IgD-negative memory B cell (primary cell): ENCODE measurements around the gene PRKCZ. TPM values are rescaled to one million over a fixed set of nuclear protein-coding genes. Genes with fewer than 3 reads are reported as not detected.
A peak's percentile ranks its signal among the peaks of the same experiment; 100 is the strongest.

Experiments
- H3K27ac Mint-ChIP-seq, 3 donors: one replicate each; pipeline ENCODE4 v1.8.0; 2020 to 2022; ENCODE audit warnings: mild to moderate bottlenecking in 3 of 3, mixed read lengths in 3 of 3, moderate library complexity in 1 of 3
- H3K27me3 Mint-ChIP-seq: one replicate; pipeline ENCODE4 v1.8.0; 2021; ENCODE audit warnings: mixed read lengths
- H3K36me3 Mint-ChIP-seq: one replicate; pipeline ENCODE4 v1.8.0; 2020; ENCODE audit warnings: mild to moderate bottlenecking, mixed read lengths
- H3K4me1 Mint-ChIP-seq, 3 donors: one replicate each; pipeline ENCODE4 v1.8.0; 2020 to 2022; ENCODE audit warnings: mixed read lengths in 3 of 3, mild to moderate bottlenecking in 1 of 3
- H3K4me3 Mint-ChIP-seq, 4 donors: one replicate each; pipeline ENCODE4 v1.8.0; 2020 to 2022; ENCODE audit warnings: mild to moderate bottlenecking in 4 of 4, mixed read lengths in 4 of 4, moderate library complexity in 3 of 4
- H3K9me3 Mint-ChIP-seq, 3 donors: one replicate each; pipeline ENCODE4 v1.8.0; 2020 to 2021; ENCODE audit warnings: mixed read lengths in 3 of 3, mild to moderate bottlenecking in 1 of 3
- polyA plus RNA-seq: library from polyadenylated mRNA; unstranded; fragments of 300-500 nt; fragmentation: Illumina TruSeq; gene quantifications from one replicate; pipeline ENCODE4 v1.2.3, GENCODE V29; 2021

The PRKCZ gene
- polyA plus RNA-seq, 1 donor from 2014 or later: 12.0 TPM

- Mint-ChIP-seq H3K4me3 (peak overlapping the region in 2 of 4 donors; percentile 61 to 67), H3K36me3 (no peaks in the 10 kb centered on the region), H3K27ac (no peak overlapping the region), H3K9me3 (no peaks in the 10 kb centered on the region), H3K27me3 (peaks cover 2% of the 10 kb centered on the region), H3K4me1 (peaks cover 7 to 15% (median 14%) of the 10 kb centered on the region in 3 donors)
Observed at GRCh38 chr1:2046953-2047748, 3.1 kb upstream of the PRKCZ start.

GRCh38 chr1:2047749-2048729 is 2.2 kb upstream of the PRKCZ start:
- Mint-ChIP-seq H3K27ac (peak overlapping the region in 2 of 3 donors; percentile 53 to 74), H3K27me3 (peaks cover 2% of the 10 kb centered on the region), H3K4me1 (peaks cover 7 to 19% (median 18%) of the 10 kb centered on the region in 3 donors), H3K4me3 (peak overlapping the region in 3 of 4 donors; percentile 22 to 83 (median 46)), H3K9me3 (no peaks in the 10 kb centered on the region), H3K36me3 (no peaks in the 10 kb centered on the region)

- Mint-ChIP-seq H3K27me3 (peaks cover 2% of the 10 kb centered on the region), H3K4me1 (peaks cover 7 to 19% (median 16%) of the 10 kb centered on the region in 3 donors), H3K36me3 (no peaks in the 10 kb centered on the region), H3K27ac (peak overlapping the region in 2 of 3 donors; percentile 59 to 81), H3K9me3 (no peaks in the 10 kb centered on the region), H3K4me3 (peak overlapping the region; percentile 81 to 95 (median 85))
Observed at GRCh38 chr1:2049225-2049717, 940 bp upstream of the PRKCZ start.

GRCh38 chr1:2050461-2050792 is 216 bp downstream of the PRKCZ start:
- H3K27ac Mint-ChIP-seq: no peak overlapping the region
- H3K36me3 Mint-ChIP-seq: no peaks in the 10 kb centered on the region
- H3K27me3 Mint-ChIP-seq: peaks cover 2% of the 10 kb centered on the region
- H3K4me1 Mint-ChIP-seq: peaks cover 7 to 16% (median 16%) of the 10 kb centered on the region in 3 donors
- H3K9me3 Mint-ChIP-seq: no peaks in the 10 kb centered on the region
- H3K4me3 Mint-ChIP-seq: peak overlapping the region in 3 of 4 donors; percentile 63 to 80 (median 66)

GRCh38 chr1:2050793-2051682 is 827 bp downstream of the PRKCZ start:
- no peaks in the 10 kb centered on the region for H3K9me3 Mint-ChIP-seq
- H3K27me3 Mint-ChIP-seq: peaks cover 2% of the 10 kb centered on the region
- H3K36me3 Mint-ChIP-seq: no peaks in the 10 kb centered on the region
- H3K4me1 Mint-ChIP-seq: peaks cover 7 to 13% (median 12%) of the 10 kb centered on the region in 3 donors
- peak overlapping the region; percentile 66 to 85 (median 74) for H3K4me3 Mint-ChIP-seq
- H3K27ac Mint-ChIP-seq: peak overlapping the region; percentile 27 to 74 (median 53)

- H3K4me3 Mint-ChIP-seq: peak overlapping the region; percentile 66 to 85 (median 75)
- H3K27ac Mint-ChIP-seq: peak overlapping the region in 2 of 3 donors; percentile 27 to 32
Observed at GRCh38 chr1:2052054-2052679, 2.0 kb downstream of the PRKCZ start.

GRCh38 chr1:2052756-2053155 is 2.5 kb downstream of the PRKCZ start:
- Mint-ChIP-seq H3K36me3 (no peaks in the 10 kb centered on the region), H3K27me3 (peaks cover 2% of the 10 kb centered on the region), H3K4me3 (peak overlapping the region in 3 of 4 donors; percentile 5 to 70 (median 68)), H3K4me1 (peaks cover 7 to 13% (median 12%) of the 10 kb centered on the region in 3 donors), H3K9me3 (no peaks in the 10 kb centered on the region), H3K27ac (peak overlapping the region in 1 of 3 donors; percentile 32)

More at GRCh38 chr1:2052054-2052679, 2.0 kb downstream of the PRKCZ start:
- Mint-ChIP-seq H3K9me3 (no peaks in the 10 kb centered on the region), H3K27me3 (peaks cover 2% of the 10 kb centered on the region), H3K36me3 (no peaks in the 10 kb centered on the region), H3K4me1 (peaks cover 7 to 13% (median 12%) of the 10 kb centered on the region in 3 donors)

- H3K4me3 Mint-ChIP-seq: peak overlapping the region in 1 of 4 donors; percentile 68
- no peaks in the 10 kb centered on the region for H3K36me3 Mint-ChIP-seq
- peaks cover 2% of the 10 kb centered on the region for H3K27me3 Mint-ChIP-seq
- H3K27ac Mint-ChIP-seq: peak overlapping the region in 1 of 3 donors; percentile 32
- peaks cover 7 to 13% (median 12%) of the 10 kb centered on the region in 3 donors for H3K4me1 Mint-ChIP-seq
- H3K9me3 Mint-ChIP-seq: no peaks in the 10 kb centered on the region
Observed at GRCh38 chr1:2053217-2053616, 3.0 kb downstream of the PRKCZ start.

- Mint-ChIP-seq H3K4me1 (peaks cover 7 to 13% (median 12%) of the 10 kb centered on the region in 3 donors), H3K27me3 (peaks cover 2% of the 10 kb centered on the region), H3K36me3 (no peaks in the 10 kb centered on the region), H3K27ac (peak overlapping the region in 1 of 3 donors; percentile 72), H3K4me3 (peak overlapping the region in 1 of 4 donors; percentile 72), H3K9me3 (no peaks in the 10 kb centered on the region)
Observed at GRCh38 chr1:2053784-2054376, 3.7 kb downstream of the PRKCZ start.

GRCh38 chr1:2054560-2054959 is 4.3 kb downstream of the PRKCZ start:
- Mint-ChIP-seq H3K4me1 (peaks cover under 1 to 7% (median 6%) of the 10 kb centered on the region in 3 donors), H3K27me3 (no peaks in the 10 kb centered on the region), H3K4me3 (peak overlapping the region in 1 of 4 donors; percentile 72), H3K27ac (peak overlapping the region in 1 of 3 donors; percentile 2), H3K9me3 (no peaks in the 10 kb centered on the region), H3K36me3 (no peaks in the 10 kb centered on the region)

- Mint-ChIP-seq H3K9me3 (no peaks in the 10 kb centered on the region), H3K4me1 (peaks cover 0 to 7% (median 6%) of the 10 kb centered on the region in 3 donors), H3K27me3 (no peaks in the 10 kb centered on the region), H3K36me3 (no peaks in the 10 kb centered on the region), H3K27ac (no peak overlapping the region), H3K4me3 (peak overlapping the region in 1 of 4 donors; percentile 40)
Observed at GRCh38 chr1:2055911-2056575, 5.8 kb downstream of the PRKCZ start.

GRCh38 chr1:2056955-2057590 is 6.9 kb downstream of the PRKCZ start:
- Mint-ChIP-seq H3K9me3 (no peaks in the 10 kb centered on the region), H3K27ac (no peak overlapping the region), H3K36me3 (peaks cover under 1% of the 10 kb centered on the region), H3K4me3 (no peak overlapping the region), H3K27me3 (no peaks in the 10 kb centered on the region), H3K4me1 (peaks cover 0 to 7% (median 5%) of the 10 kb centered on the region in 3 donors)
